Lower leg skin (tissue), 3 donors: ENCODE results near the gene PDZRN4.

Experiments
- POLR2A ChIP-seq, 2 donors: fragments of 450-650 bp; IDR thresholded peaks; one replicate each; pipeline ENCODE4 v1.6.1; 2016 to 2017; ENCODE audit warnings: antibody characterized with exemption in 2 of 2, mild to moderate bottlenecking in 1 of 2, moderate library complexity in 1 of 2
- TF ChIP-seq, protein P1 (sequence below), 3 donors: fragments of 450-650 bp; IDR thresholded peaks; one replicate each; pipeline ENCODE4 v1.5.1; 2016; ENCODE audit warnings: antibody characterized with exemption in 3 of 3, mild to moderate bottlenecking in 3 of 3, moderate library complexity in 2 of 3

DNA sequence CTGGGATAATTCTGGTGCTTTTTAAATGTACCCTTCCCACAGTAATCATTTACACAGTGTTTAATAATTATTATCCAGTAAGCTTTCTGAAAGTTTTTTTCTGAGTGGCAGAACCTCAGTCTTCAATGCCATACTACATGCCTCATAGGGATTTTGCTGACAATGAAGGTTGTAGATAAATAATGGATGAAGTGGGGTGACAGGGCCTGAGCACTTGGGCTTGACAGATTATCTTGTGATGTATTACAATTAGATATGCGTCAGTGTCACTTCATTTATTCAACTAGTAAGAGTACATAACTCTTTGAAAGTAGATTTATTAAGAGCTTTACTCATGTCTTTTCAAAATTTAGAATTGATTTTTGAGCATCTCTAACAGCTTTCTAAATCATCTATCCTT is 176.1 kb downstream of the PDZRN4 start:
- TF ChIP-seq, protein P1, sequence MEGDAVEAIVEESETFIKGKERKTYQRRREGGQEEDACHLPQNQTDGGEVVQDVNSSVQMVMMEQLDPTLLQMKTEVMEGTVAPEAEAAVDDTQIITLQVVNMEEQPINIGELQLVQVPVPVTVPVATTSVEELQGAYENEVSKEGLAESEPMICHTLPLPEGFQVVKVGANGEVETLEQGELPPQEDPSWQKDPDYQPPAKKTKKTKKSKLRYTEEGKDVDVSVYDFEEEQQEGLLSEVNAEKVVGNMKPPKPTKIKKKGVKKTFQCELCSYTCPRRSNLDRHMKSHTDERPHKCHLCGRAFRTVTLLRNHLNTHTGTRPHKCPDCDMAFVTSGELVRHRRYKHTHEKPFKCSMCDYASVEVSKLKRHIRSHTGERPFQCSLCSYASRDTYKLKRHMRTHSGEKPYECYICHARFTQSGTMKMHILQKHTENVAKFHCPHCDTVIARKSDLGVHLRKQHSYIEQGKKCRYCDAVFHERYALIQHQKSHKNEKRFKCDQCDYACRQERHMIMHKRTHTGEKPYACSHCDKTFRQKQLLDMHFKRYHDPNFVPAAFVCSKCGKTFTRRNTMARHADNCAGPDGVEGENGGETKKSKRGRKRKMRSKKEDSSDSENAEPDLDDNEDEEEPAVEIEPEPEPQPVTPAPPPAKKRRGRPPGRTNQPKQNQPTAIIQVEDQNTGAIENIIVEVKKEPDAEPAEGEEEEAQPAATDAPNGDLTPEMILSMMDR (IDR thresholded peaks at IDR 0.05) = no peak
- no peak for TF ChIP-seq POLR2A (IDR thresholded peaks at IDR 0.05)
